Iris pigment epithelial cell (primary cell): ENCODE results near the gene SPINK8.
"Not testable (repeated sequence)": the region's sequence is repeated elsewhere in the genome, so short reads cannot be mapped to it uniquely, and the experiment has no call there.

Source experiments
- DNase-seq: peaks from one replicate; pipeline ENCODE4 v3.0.0-alpha.2; 2011; ENCODE audit warnings: low read depth

SPINK8 gene

DNA sequence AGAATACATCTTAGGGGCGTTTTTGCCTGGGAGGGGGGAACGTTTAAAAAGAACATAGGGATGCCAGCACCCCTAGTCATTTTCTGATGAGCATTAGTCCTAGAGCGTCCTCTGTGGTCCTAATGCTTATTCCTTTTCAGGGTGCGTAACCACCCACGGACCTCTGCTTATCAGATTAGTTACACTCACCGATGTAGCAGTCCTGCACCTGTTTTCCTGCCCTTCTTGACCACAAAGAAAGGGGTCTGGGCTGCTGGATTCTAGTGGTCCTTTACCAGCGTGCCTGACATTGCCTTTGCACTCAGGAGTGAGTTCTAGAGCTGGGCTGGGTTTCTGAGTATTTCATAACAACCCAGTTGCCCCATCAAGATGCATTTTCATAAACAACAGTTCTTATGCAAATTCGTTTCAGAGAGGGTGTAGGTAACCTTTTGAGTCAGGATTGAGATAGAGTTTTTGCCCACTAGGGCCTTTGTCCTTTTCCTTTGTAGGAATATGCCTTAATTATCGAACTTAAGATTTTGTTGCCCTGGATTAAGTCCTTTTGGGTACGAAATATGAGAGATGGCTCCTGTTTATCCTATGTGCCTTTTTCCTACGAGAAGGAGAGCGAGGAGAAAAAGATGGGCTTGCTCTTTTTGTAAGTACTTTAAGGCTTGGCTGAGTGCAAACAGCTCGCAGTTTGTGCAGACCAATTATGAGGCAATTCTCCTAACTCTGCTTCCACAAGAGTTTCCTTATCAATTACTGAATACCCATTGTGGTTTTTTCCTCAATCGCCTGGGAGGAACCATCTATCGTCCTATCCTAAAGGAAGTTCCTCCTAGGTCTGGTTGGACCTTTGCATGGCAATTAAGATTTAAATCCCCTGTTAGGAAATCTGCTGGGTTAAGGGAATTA, at the start of gene SPINK8:
SPINK8 (minus strand) TSS at position 316 of the 900 bp plus-strand sequence. CDS start 5,320 bp downstream, outside the sequence.
- not testable (repeated sequence) for DNase-seq

DNA sequence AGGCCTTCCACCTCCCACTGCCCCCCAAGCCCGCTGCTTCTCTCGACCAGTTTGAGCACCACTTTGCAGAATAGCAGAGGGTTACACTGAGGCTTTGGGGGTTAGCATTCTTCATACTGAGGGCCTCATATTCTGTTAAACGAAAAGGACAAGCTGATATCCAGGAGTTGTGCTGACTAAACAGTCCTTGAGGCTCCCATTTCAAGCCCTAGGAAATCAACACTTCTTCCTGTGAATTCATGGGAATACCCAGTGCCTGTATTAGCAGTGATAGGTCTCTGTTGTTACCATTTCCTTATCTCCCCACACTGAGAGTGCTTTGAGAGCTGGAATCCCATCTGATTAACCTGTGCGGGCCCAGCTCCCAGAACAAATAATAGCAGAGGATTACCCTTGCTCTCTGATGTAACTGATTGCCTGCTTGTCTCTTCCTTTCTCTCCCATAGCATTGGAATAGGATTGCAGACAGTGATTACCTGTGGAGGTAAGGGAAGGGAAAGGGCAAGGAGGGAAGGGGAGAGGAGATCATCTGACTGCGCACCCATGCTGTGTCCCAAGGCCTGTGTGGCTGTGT, 39.5 kb upstream of the SPINK8 start:
- no peak for DNase-seq

DNA sequence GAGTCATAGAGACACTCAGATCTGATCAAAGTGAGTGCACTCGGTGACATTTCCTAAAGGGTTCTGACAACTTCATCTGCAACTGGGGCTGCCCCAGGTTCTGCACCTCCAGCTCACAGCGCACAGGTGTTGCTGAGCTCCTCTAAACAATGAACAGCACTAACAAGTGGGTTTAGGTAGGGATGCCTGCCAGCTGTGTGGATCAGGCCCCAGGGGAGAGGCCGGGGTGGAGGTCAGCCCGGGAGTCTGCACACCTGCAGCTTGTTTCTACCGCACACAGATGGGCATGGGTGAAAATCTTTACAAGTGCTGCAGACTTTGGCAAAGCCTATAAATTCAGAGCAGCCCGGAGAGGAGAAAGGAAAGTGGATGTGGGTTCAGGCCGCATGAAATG, 38.9 kb upstream of the SPINK8 start:
- DNase-seq = no peak

DNA sequence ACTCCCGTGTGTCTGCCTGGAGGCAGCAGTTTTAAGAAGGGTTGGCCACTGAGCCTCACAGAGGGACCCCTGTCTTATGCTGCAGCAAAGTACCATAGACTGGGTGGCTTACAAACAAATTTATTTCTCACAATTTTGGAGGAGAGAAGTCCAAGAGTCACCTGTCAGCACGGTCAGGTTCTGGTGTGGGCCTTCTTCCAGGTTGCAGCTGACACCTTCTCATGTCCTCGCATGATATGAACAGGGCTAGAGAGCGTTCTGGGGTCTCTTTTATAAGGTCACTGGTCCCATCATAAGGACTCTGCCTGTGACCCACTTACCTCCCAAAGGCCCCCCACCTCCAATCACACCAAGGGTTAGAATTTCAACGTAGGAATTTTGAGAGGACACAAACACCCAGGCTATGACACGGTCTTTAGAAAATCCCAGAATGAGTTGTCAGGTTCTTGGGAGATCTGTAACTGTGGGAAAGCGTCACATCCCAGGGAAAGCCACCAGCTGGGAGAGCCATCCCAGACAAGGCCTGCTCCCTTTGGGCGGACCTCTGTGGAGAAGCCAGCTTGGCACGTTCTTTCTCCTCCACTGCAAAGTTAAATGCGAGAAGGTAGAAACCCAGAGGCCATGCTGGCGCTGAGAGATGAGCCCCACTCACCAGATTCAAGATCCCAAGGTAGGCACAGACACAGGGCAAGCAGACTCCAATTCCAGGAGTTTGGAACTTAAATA, 38.4 kb upstream of the SPINK8 start, which contains the start of gene FBXW12:
FBXW12 (plus strand) TSS at position 569 of the 726 bp plus-strand sequence. CDS start 549 bp downstream, outside the sequence.
- no peak for DNase-seq

DNA sequence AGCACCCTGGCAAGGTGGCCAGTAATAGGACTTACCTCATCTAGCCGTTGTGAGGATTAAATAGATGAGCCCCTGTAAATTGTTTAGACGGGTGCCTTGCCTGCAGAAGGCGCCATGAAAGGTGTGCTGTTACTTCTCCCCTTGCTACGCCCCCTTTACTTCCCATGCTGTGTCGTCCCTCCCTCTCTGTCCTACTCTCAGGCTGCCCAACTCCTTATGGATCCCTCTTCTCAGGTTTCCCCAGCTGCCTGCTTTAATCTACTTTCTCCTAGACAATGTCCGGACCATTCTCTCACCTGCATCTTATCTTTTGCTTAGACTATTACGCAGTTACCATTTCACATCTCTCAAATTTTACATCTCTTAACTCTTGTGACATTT, 36.9 kb upstream of the SPINK8 start:
- no peak for DNase-seq

DNA sequence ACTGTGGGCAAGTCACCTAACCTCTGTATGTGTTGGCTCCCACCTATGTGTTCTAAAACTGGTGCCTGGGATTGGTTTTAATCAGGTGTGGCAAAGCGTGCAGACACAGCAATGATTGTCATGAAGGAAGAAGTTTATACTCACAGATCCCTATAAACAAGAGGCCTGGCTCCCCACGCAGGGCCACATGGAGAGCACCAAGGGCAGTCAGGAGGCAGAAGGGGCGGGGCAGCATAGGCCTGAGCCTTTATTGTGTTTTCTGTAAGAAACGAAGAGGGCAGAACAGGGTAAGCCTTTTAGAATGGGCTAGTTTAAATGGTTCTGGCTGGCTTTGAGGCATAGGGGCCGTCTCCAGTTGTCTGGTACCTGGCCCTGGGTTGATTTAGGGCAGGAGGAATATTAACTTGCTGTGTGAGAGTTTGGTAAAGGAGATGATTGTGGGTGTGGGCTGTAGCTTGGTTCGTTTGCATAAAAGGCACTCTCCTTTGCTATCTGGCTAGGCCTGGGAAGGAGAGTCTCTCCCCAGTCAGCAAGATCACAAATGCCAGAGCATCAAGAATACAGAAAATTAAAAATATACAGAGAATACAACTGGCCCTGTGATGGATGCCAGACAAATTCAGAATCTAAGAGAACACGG, 36.4 kb upstream of the SPINK8 start:
- no peak for DNase-seq

DNA sequence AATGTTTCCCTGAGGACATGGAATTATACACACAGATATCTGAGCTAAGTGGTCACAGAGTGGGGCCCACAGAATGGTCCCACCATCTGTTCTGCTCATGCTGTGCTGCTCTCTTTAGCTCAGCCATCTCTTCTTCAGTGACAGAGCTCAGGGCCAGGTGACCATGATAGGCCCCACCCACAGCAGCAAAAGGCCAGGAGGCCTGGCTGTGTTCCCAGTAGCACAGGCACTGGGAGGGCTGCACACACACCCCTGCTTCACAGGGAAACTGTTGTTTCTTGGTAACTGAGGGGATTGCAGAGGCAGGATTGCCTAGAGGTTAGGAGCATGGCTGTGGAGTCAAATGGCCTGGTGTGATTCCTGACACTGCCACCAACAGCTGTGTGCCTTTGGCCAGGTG, 33.7 kb upstream of the SPINK8 start:
- no peak for DNase-seq

DNA sequence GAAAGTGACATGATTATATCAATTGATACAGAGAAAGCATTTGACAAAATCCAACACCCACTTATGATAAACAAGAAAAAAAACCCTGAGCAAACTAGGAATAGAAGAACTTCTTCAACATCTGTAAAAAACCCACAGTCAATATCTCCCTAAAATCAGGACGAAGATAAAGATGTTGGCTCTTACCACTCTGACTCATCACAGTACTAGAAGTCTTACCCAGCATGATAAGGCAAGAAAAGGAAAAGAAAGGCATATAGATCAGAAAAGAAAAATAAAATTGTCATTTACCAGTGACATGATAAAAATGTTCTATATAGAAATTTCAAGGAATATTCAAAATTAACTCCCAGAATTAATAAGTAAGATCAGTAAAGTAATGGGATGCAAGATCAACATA, 31.4 kb upstream of the SPINK8 start:
- DNase-seq = no peak

DNA sequence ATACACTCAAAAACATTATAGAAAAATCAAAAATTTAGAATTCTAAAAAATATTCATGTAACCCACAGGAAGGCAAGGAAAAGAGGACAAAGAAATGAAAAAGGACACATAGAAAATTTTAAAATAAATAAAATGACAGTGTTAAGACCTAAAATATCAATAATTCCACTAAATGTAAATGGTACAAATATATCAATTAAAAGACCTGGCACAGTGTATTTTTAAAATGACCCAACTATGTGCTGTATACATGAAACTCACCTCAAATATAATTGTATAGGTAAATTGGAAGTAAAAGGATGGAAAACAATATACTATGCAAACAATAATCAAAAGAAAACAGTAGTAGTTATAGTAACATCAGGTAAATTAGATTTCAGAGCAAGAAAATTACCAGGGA, 28.5 kb upstream of the SPINK8 start:
- no peak for DNase-seq

DNA sequence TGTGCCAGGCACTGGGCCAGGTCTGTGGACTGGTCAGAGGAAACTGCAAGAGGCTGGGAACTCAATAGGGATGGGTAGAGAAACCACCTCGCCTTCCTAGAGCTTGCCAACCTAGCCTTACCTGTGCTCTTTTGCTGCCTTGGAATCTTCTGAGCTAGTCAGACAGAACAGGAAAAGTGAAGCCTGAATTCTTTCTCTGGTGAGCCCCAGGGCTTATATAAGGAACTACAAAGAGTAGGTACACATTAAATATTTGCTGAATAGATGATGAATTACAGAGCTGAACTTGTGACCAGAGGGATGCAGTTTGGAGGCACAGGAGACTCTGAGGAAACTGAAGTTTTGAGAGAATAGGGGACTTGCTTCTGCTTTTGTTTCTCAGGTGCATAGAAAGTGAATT, 23.0 kb upstream of the SPINK8 start:
- no peak for DNase-seq

DNA sequence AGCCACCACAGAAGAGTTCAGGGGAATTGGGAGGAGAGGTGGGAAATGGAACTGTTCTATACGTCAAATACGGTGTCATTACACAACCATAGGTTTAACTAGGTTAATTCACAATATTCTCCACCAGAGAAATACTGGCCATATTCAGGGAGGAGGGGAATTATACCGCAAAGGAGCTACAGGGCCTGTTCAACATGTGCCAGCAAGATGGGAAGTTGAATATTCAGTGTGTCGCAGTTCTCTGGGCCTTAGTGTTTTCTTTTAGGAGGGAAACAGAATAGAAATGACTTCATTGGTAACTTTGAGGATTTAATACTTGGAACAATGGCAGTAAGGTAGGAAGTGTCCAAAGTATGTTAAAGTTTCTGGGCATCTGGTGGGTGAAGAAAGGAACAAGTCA, 20.5 kb upstream of the SPINK8 start:
- no peak for DNase-seq

DNA sequence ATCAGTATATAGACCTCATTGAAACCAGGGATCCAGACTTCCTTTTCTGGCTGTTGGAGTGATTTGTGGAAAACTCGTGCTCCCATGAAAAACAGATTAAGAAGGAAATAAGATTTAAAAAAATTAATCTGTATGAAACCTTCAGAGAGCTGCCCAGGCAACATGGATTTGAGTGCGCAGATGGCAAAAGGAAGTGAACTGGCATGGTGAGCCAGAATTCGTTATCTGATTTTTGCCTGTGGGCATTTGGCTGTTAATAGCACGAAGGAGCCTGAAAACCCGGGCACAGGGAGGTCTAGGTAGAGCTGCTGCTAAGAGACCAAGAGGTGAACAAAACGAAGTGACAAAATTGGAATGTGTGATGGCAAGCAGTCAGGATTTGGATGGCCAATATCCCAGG, 19.1 kb upstream of the SPINK8 start:
- no peak for DNase-seq

DNA sequence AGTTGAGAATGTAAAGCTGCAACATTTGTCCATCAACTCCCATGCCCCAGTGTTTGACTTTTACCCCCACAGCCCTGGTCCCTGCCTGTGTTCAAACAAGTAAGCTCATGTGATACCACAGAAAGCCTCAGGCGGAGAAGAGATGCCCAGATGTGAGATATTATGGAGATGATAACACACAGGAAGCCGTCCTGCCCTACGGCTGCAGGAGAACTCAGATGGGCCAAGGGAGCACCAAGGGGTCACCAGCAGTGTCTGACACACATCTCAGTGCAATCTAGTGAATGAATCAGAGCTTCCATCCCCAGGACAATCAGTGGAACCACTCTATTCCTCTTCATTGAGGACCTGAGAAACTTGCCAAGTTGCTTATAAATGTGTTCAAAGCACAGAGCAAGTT, 14.0 kb upstream of the SPINK8 start:
- DNase-seq = no peak

DNA sequence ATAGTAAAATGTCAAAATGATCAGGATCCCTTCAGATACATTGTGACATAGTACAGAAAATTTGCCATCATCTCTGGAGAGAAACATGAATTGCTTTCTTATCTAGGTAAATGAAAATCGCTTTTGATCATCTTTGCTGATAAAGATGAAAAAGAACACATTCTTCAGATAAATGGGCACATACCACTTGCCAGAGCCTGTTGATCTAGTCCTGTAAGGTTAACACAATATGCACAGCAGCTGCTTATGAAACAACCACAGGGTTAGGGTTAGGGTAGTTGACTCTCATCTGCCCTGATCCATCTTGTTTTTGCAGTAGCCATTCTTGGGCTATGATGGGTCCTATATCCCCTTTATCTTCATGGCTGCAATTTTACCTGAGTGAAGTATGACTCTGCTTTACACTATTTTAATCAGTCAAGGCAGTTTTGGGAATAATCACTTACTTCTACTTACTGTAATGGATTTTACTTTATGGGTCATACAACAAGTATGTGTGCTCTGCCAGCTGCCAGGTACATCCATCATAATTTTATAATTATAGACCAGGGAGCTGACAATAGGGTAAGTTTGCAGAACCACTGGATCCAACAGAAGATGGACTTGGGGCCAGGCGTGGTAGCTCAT, 12.6 kb upstream of the SPINK8 start:
- no peak for DNase-seq

DNA sequence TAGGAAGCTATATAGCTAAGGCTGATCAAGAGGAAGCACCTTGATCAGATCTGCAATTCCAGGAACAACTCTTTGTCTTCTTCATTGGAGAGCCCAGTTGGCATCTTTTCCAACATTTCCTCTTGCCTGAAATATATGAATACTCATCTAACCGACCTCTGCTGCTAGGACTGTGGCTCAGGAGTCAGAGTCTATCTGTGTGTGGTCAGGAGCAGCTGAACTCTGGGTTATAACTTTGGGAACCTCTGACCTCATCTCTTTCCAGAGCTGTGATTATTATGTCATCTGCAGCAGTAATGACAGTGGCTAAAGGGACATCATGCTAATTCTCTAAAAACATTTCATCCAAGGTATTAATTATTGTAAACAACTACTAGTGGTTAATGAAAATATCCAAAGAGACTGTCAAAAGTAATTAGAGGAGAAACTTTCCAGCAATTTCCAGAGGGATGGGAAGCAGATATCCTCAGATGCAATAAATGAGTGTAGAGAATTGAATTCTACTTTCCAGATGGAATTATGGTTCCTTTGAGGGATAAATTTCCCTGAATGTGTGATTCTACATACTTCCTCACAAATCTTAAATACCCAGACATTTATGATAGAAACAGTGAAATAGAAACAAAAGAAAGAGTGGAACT, 11.5 kb upstream of the SPINK8 start:
- DNase-seq = no peak

DNA sequence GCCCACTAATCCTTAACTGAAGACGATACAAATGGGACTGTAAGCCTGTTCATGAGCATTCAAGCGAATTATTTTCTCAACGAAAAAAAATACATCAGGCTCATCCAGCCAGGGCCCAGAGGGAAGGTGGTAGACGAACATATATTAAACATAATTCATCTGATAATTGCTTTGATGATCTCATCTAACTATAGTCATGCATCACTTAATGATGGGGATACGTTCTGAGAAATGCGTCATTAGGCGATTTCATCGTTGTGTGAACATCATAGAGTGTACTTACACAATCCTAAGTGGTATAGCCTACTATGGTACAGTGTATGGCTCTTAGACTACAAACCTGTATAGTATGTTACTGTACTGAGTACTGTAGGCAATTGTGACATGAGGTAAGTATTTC, 10.0 kb upstream of the SPINK8 start:
- no peak for DNase-seq

DNA sequence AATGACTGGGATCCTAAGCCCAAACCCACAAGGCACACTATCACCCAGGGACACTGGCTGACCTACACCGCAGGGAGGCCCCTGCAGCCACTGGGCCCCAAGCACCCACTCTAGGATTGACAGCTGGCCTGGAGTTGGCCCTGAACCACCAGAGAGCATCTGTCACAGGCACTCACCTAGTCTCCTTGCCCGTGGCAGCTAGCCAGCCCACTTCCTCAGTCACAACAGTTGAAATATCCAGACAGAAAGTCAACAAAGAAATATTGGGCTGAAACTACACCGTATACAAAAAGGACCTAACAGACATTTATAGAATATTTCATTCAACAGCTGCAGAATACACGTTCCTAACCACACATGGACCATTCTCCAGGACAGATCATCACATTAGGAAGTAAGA, 5.2 kb upstream of the SPINK8 start:
- DNase-seq = peak; percentile 4

DNA sequence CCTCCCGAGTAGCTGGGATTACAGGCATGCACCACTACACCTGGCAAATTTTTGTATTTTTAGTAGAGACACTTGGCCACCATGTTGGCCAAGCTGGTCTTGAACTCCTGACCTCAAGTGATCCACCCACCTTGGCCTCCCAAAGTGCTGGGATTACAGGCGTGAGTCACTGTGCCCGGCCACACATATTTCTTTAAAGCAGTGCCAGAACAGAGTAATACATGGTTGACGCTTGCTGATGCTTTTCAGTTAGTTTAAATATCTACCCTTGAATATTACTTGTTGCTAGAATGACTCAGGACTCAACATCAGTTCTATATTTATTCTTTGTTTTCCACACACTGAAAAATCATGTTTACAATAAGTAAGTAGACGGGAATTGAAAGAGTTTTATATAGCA, 4.1 kb upstream of the SPINK8 start:
- peak; percentile 30 for DNase-seq

DNA sequence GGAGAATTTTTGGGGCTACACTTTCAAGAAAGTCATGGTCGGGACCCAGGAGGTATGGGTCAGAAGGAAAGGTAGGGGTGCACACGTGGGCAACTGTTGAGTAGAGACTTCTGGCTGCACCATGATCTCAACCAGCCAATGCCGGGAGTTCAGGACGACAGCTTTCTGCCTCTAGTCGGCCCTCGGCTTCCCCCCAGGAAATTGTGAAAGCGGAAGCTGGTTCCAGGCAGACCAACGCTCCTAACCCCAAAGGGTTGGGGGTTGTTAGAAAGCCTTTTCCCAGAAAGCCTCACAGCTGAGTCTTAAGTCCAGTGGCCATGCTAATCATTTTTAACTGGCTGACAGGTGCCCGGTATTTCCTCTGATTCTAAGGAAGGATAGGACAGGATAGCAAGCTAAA, 1.8 kb upstream of the SPINK8 start:
- DNase-seq = not testable (repeated sequence)

DNA sequence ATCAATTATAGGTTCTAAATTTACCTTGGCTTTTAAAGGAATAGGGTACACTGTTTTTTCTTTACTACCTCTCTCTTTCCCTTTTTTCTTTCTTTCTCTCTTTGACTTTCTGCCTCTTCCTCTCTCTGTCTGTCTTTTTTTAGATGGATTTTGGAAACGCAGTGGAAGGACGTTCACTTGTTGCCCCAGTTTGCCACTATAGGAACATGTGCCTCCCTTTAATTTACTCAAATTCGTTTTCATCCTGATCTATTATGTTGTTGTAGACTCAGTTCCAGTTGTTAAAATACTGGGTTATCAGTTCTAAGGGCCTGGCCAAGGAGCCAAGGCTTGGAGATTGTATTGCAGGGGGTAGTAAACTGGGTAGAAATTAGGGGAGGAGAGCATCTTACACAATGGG, 1.1 kb upstream of the SPINK8 start:
- no peak for DNase-seq

DNA sequence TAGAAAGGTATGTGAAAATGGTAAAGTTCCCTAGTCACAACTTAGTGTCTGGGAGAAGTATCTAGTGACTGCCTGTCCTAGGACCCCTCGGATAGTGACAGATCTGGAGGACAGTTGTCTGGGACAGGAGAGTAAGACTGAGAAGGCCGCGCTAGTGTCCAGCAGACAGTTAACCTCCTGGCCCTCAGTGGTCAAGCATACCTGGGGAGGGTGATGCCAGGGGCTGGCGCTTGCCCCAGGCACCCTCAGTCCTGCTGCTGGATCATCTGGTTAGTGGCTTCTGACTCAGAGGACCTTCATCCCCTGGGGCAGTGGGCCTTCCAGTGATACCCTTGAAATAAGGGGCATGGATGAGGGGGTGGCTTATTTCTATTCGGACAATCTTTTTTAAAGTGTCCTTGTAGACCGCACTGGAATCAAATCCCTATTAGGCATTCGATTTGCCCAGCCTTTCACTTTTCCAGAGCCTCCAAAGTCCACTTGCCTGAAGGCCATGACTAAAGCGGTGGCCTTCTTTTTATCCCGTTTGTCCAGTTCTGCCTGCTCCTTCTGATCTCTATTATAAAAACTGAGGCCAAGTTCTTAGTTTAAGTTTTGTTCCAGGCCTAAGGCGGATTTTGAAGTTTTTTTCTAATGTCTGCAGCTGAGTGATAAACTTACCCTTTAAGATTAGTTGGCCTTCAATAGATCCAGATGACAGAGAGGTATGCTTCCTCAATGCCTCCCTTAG, 1.6 kb downstream of the SPINK8 start:
- not testable (repeated sequence) for DNase-seq
